Vagina (tissue), 2 donors: Measurements from ENCODE around the gene KCNK4.

Experiments used
- POLR2AphosphoS5 ChIP-seq, 2 donors: sonication (generic); formaldehyde crosslinking; IDR thresholded peaks; one replicate each; pipeline ENCODE4 v1.9.0; 2017; ENCODE audit warnings: antibody characterized with exemption in 2 of 2, mild to moderate bottlenecking in 2 of 2, low read depth in 1 of 2; ENCODE audit not compliant: insufficient read depth in 1 of 2
- TF ChIP-seq, protein P1 (sequence below), 3 experiments: fragments of 450-650 bp in 2 of 3; fragments of 200-600 bp in 1 of 3; sonication (generic) in 1 of 3; IDR thresholded peaks; one replicate each; pipeline ENCODE4 v1.5.1; 2017 to 2019; ENCODE audit warnings: antibody characterized with exemption in 3 of 3, mild to moderate bottlenecking in 2 of 3, moderate library complexity in 2 of 3

GRCh38 chr11:64248578-64248977 is 42.5 kb upstream of the KCNK4 start:
- TF ChIP-seq, protein P1, sequence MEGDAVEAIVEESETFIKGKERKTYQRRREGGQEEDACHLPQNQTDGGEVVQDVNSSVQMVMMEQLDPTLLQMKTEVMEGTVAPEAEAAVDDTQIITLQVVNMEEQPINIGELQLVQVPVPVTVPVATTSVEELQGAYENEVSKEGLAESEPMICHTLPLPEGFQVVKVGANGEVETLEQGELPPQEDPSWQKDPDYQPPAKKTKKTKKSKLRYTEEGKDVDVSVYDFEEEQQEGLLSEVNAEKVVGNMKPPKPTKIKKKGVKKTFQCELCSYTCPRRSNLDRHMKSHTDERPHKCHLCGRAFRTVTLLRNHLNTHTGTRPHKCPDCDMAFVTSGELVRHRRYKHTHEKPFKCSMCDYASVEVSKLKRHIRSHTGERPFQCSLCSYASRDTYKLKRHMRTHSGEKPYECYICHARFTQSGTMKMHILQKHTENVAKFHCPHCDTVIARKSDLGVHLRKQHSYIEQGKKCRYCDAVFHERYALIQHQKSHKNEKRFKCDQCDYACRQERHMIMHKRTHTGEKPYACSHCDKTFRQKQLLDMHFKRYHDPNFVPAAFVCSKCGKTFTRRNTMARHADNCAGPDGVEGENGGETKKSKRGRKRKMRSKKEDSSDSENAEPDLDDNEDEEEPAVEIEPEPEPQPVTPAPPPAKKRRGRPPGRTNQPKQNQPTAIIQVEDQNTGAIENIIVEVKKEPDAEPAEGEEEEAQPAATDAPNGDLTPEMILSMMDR (IDR thresholded peaks at IDR 0.05): no peak
- no peak for TF ChIP-seq POLR2AphosphoS5 (IDR thresholded peaks at IDR 0.05; ENCODE audit: insufficient read depth in 1 of 2, low read depth in 1 of 2)
